ENCODE measurements around the gene IL1RN. TPM values are rescaled to one million over a fixed set of nuclear protein-coding genes. Genes with fewer than 3 reads are reported as not detected.

IL1RN gene
- total RNA-seq, 1 donor from 2014 or later: not detected

- Histone ChIP-seq H3K9me3 (ENCODE audit: insufficient read depth, low read depth, low read length) (peaks cover 2% of the 10 kb centered on the region), H3K9ac (ENCODE audit: low read length) (no peak overlapping the region), H2AFZ (ENCODE audit: low read depth, low read length) (no peak overlapping the region), H3K4me2 (ENCODE audit: low read length) (no peak overlapping the region), H3K4me3 (ENCODE audit: insufficient read depth, low read depth, low read length) (no peak overlapping the region), H4K20me1 (ENCODE audit: insufficient read depth, low read length) (no peaks in the 10 kb centered on the region), H3K79me2 (ENCODE audit: insufficient read depth, low read length) (no peaks in the 10 kb centered on the region), H3K4me1 (ENCODE audit: insufficient read depth, low read length) (no peaks in the 10 kb centered on the region), H3K27ac (ENCODE audit: low read depth, low read length) (no peak overlapping the region), H3K27me3 (ENCODE audit: insufficient read depth, low read length) (peaks cover 36% of the 10 kb centered on the region), H3K36me3 (ENCODE audit: insufficient read depth, low read length) (no peaks in the 10 kb centered on the region)
- DNase-seq (ENCODE audit: low read depth): no peak
- FAIRE-seq: no peak
- H3K4me3 Mint-ChIP-seq (ENCODE audit: unreplicated experiment): no peak overlapping the region
- TF ChIP-seq EZH2 (IDR thresholded peaks at IDR 0.05; ENCODE audit: insufficient read depth, low read length): no peak
- H3K27me3 Mint-ChIP-seq (ENCODE audit: low read depth, unreplicated experiment): peaks cover 22% of the 10 kb centered on the region
- no peaks in the 10 kb centered on the region for H3K9me3 Mint-ChIP-seq (ENCODE audit: unreplicated experiment)
- H3K27ac Mint-ChIP-seq (ENCODE audit: unreplicated experiment): no peak overlapping the region
- H3K36me3 Mint-ChIP-seq (ENCODE audit: low read depth, unreplicated experiment): no peaks in the 10 kb centered on the region
- no peaks in the 10 kb centered on the region for H3K4me1 Mint-ChIP-seq (ENCODE audit: low read depth, unreplicated experiment)
Measured at GRCh38 chr2:113088213-113088992, 39.0 kb upstream of the IL1RN start.

GRCh38 chr2:113089916-113090315, 37.5 kb upstream of the IL1RN start:
- peaks cover 32% of the 10 kb centered on the region for H3K27me3 ChIP-seq (ENCODE audit: insufficient read depth, low read length)
- no peak for DNase-seq (ENCODE audit: low read depth)
- Mint-ChIP-seq H3K27ac (ENCODE audit: unreplicated experiment) (no peak overlapping the region), H3K36me3 (ENCODE audit: low read depth, unreplicated experiment) (no peaks in the 10 kb centered on the region), H3K4me1 (ENCODE audit: low read depth, unreplicated experiment) (no peaks in the 10 kb centered on the region), H3K27me3 (ENCODE audit: low read depth, unreplicated experiment) (peaks cover 20% of the 10 kb centered on the region), H3K9me3 (ENCODE audit: unreplicated experiment) (no peaks in the 10 kb centered on the region), H3K4me3 (ENCODE audit: unreplicated experiment) (no peak overlapping the region)
- H3K36me3 ChIP-seq (ENCODE audit: insufficient read depth, low read length): no peaks in the 10 kb centered on the region
- no peaks in the 10 kb centered on the region for H4K20me1 ChIP-seq (ENCODE audit: insufficient read depth, low read length)
- FAIRE-seq: no peak
- no peaks in the 10 kb centered on the region for H3K79me2 ChIP-seq (ENCODE audit: insufficient read depth, low read length)
- H3K27ac ChIP-seq (ENCODE audit: low read depth, low read length): no peak overlapping the region
- no peak overlapping the region for H2AFZ ChIP-seq (ENCODE audit: low read depth, low read length)
- no peak overlapping the region for H3K4me3 ChIP-seq (ENCODE audit: insufficient read depth, low read depth, low read length)
- no peak overlapping the region for H3K4me2 ChIP-seq (ENCODE audit: low read length)
- no peak overlapping the region for H3K9ac ChIP-seq (ENCODE audit: low read length)
- peaks cover 2% of the 10 kb centered on the region for H3K9me3 ChIP-seq (ENCODE audit: insufficient read depth, low read depth, low read length)
- H3K4me1 ChIP-seq (ENCODE audit: insufficient read depth, low read length): no peaks in the 10 kb centered on the region
- no peak for TF ChIP-seq EZH2 (IDR thresholded peaks at IDR 0.05; ENCODE audit: insufficient read depth, low read length)
- no peak for TF ChIP-seq CTCF (IDR thresholded peaks at IDR 0.05; ENCODE audit: insufficient read depth, low read depth, low read length)

GRCh38 chr2:113091231-113091896, 36.0 kb upstream of the IL1RN start:
- no peak overlapping the region for H2AFZ ChIP-seq (ENCODE audit: low read depth, low read length)
- H3K27ac ChIP-seq (ENCODE audit: low read depth, low read length): no peak overlapping the region
- no peaks in the 10 kb centered on the region for H3K36me3 Mint-ChIP-seq (ENCODE audit: low read depth, unreplicated experiment)
- no peak overlapping the region for H3K27ac Mint-ChIP-seq (ENCODE audit: unreplicated experiment)
- DNase-seq (ENCODE audit: low read depth) (no peak), FAIRE-seq (no peak)
- no peak overlapping the region for H3K9ac ChIP-seq (ENCODE audit: low read length)
- H3K4me3 ChIP-seq (ENCODE audit: insufficient read depth, low read depth, low read length): no peak overlapping the region
- no peak for TF ChIP-seq EZH2 (IDR thresholded peaks at IDR 0.05; ENCODE audit: insufficient read depth, low read length)
- TF ChIP-seq CTCF (IDR thresholded peaks at IDR 0.05; ENCODE audit: insufficient read depth, low read depth, low read length): no peak
- H3K9me3 ChIP-seq (ENCODE audit: insufficient read depth, low read depth, low read length): peaks cover 2% of the 10 kb centered on the region
- no peak overlapping the region for H3K4me3 Mint-ChIP-seq (ENCODE audit: unreplicated experiment)
- no peaks in the 10 kb centered on the region for H3K9me3 Mint-ChIP-seq (ENCODE audit: unreplicated experiment)
- no peaks in the 10 kb centered on the region for H3K36me3 ChIP-seq (ENCODE audit: insufficient read depth, low read length)
- peaks cover 32% of the 10 kb centered on the region for H3K27me3 ChIP-seq (ENCODE audit: insufficient read depth, low read length)
- peaks cover 10% of the 10 kb centered on the region for H3K27me3 Mint-ChIP-seq (ENCODE audit: low read depth, unreplicated experiment)
- H3K4me1 Mint-ChIP-seq (ENCODE audit: low read depth, unreplicated experiment): no peaks in the 10 kb centered on the region
- no peaks in the 10 kb centered on the region for H3K4me1 ChIP-seq (ENCODE audit: insufficient read depth, low read length)
- H4K20me1 ChIP-seq (ENCODE audit: insufficient read depth, low read length): no peaks in the 10 kb centered on the region
- no peak overlapping the region for H3K4me2 ChIP-seq (ENCODE audit: low read length)
- no peaks in the 10 kb centered on the region for H3K79me2 ChIP-seq (ENCODE audit: insufficient read depth, low read length)
